ENCODE data around the gene ERFE.

Gene ERFE

DNA sequence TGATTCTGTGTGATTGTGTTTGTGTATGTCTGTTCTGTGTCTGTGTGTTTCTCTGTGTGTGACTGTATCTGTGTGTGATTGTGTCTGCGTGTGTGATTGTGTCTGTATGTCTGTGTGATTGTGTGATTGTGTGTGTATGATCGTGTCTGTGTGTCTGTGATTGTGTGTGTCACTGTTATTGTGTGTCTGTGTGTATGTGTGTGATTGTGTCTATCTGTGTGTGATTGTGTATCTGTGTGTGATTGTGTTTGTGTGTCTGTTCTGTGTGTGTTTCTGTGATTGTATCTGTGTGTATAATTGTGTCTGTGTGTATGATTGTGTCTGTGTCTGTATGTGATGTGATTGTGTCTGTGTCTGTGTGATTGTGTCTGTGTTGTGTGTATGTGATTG lies 32.0 kb upstream of the ERFE start:
- DNase-seq, result no peak

DNA sequence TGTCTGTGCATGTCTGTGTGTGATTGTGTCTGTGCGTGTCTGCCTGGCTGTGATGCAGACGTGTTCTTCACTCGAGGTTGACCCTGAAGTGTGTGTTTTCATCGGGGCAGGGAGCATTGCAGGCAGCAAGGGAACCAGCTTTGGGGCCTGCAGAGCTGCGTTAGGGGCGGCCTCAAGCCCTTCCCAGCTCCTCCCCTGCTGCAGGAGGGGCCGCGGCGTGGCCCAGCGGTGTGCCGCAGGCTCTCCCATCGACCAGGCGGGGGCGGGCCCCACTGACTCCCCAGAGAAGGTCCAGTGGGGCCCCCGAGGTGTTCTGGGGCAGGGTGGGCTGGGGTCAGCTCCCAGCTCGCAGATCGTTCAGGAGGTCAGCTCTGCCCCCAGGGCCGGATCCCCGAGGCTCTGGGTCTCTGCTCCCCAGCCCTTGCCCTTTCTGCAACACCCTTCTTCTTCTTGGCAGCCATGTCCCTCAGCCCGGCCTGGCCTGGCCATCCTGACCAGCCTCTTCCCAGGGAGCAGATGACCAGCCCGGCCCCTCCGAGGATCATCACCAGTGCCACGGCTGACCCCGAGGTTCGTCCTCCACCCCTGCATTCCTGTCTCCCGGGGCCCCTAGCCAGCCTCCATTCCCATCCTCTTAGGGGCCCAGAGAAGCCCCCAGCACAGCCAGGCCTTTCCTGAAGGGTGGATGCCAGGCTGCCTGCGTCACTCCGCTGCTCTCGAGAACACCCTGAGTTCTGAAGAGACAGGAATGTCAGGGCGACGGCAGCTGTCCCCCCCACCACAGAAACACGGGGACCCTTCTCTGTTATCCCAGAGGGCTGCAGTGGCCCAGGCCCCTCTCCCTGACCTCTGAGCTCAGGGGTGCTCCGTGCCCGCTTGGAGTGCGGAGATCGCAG lies 31.4 kb upstream of the ERFE start:
- no peak for DNase-seq

DNA sequence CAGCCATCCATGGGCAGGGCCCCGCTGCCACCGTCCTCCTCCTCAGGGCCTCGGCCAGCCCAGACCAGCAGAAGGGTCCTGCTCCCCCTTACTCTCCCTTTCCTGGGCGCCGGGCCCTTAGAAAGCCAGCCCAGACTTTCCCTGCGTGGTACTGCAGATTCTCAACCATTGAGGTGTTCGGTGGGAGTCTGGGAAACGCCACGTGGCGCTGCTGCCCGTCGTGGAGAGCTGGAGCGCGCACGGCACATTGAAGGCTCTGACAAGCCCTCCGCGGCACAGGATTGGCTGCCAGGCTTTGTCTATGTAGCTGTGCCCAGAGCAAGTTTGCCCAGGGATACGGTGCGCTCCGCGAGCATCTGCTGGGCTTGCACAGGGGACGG lies 30.7 kb upstream of the ERFE start:
- DNase-seq, result no peak

DNA sequence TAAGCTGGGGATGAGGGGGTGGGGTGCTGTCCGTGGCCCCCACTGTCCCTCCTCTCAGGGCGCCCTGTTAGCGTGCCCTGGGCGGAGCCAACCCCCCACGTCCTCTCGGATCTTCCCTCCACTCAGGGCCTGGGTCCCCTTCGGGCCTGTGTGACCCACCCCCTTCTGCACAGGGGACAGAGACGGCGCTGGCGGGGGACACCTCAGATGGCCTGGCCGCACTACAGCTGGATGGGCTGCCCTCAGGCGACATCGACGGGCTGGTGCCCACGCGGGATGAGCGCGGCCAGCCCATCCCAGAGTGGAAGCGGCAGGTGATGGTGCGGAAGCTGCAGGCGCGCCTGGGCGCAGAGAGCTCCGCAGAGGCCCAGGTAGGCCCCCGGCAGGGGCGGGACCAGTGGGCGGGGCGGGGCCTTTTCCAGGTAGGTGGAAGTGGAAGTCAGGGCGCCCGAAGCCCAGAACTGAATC lies 30.2 kb upstream of the ERFE start:
- no peak for DNase-seq

DNA sequence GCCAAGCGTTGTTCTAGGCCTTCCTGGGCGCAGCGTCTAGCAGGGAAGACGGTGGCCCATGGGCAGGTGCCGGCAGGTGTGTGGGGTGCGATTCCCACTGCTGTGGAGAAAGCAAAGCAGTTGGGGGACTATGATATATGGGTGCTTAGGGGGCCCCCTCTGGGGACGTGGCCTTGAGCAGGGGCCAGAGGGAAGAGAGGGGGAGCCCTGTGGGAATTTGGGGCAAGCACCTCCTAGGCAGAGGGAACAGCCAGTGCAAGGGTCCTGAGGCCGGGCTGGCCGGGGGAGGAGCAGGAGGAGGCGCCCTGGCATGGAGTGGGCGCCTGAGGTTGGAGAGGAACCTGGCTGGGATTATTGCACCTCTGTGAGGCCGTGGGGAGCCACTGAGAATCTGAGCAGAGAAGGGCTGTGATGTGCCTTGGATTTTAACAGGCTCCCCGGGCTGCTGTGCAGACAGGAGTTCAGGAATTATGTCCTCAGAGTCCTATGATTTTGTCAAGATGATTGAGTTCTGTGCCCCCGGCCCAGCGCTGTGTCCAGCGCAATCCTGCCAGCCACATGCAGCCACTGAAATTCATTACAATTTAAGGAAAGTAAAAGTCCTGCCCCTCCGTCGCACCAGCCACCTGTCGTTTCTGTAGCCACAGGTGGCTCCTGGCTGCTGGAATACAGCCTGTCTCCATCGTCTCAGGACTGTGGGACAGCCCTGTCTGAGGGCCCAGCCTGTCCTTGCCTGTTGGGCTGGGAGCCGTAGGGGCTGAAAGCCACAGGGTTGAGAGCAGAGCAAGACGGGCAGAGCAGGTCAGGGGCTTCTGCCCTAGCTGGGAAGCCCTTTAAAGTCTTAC lies 29.4 kb upstream of the ERFE start:
- DNase-seq, result no peak

DNA sequence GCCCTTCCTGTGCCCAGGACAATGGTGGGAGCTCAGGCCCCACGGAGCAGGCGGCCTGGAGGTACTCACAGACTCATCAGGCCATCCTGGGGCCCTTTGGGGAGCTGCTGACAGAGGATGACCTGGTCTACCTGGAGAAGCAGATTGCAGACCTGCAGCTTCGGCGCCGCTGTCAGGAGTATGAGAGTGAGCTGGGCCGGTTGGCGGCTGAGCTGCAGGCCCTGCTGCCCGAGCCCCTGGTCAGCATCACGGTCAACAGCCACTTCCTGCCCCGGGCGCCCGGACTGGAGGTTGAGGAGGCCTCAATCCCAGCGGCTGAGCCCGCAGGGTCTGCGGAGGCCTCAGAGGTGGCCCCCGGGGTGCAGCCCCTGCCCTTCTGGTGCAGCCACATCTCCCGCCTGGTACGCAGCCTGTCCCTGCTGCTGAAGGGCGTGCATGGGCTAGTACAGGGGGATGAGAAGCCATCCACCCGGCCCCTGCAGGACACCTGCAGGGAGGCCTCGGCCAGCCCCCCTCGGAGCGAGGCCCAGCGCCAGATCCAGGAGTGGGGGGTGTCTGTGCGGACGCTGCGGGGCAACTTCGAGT lies 28.6 kb upstream of the ERFE start:
- DNase-seq, result no peak

- no peak for DNase-seq
These were observed 27.8 kb upstream of the ERFE start for GRCh38 chr2:238130696-238131628.

- DNase-seq, result no peak
These were observed 26.9 kb upstream of the ERFE start for GRCh38 chr2:238131761-238132462.

- no peak for DNase-seq
These were observed 26.0 kb upstream of the ERFE start for GRCh38 chr2:238132463-238133450.

- no peak for DNase-seq
These were observed 25.0 kb upstream of the ERFE start for GRCh38 chr2:238133499-238134392.

DNA sequence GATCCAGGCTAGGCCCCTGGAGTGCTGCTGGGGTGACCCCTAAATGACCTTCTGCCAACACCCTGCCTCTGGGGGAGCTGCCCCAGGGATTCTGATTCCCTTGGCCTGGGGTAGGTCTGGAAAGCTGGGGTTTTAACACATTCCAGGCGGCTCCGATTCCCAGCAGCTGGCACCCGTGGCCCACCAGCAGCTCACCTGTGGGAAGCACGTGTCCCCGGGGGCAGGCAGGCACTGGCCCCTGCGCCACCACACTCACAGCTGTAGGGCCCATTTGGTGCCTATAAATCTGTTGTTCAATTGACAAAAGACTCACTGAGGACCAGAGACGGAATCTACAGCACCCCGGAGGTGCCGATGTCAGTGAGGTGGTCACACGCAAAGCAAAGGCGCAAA lies 24.4 kb upstream of the ERFE start:
- no peak for DNase-seq

DNA sequence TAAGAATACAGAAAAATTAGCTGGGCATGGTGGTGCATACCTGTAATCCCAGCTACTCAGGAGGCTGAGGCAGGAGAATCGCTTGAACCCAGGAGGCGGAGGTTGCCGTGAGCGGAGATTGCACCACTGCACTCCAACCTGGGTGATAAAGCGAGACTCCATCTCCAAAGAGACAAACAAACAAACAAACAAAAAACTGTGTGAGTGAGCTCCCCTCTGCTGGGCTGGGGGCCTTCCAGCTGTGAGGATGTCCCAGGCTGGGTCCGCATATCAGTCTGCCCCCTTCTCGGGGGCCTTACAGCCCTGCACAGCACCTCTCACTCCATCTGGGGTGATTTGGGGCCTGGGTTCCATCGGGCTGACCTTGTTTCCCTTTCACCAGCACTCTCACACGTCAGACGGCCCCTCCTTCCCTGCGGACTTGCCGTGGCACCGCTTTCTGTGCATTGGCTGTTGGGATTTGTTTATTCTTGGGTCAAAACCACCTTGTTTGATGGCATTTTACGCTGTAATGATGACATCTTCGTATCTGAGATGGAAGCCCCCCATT lies 23.1 kb upstream of the ERFE start:
- DNase-seq, result no peak

DNA sequence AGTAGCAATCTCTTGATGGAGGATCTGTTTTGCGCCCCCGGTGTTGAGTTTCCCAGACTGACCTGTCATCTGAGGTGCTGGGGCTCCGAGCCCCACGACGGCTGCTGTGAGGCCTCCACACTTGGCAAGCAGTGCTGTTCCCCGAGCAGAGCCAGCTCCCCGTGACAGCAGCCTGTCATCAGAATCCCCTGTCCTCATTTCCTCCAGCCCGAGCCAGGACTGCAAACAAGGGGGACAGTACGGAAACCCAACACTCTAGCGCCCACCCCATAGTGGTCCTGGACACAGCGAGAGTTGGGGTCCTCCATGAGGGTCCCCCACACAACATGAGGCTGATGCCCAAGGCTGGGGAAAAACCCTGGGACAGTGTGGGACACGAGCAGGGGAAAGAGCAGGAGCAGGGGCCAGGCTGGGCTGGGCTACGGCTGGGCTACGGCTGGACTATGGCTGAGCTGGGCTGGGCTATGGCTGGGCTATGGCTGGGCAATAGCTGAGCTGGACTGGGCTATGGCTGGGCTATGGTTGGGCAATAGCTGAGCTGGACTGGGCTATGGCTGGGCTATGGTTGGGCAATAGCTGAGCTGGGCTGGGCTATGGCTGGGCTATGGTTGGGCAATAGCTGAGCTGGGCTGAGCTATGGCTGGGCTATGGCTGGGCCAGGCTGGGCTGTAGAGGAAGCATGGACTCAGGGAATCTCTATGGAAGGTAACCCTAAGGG lies 21.8 kb upstream of the ERFE start:
- no peak for DNase-seq

DNA sequence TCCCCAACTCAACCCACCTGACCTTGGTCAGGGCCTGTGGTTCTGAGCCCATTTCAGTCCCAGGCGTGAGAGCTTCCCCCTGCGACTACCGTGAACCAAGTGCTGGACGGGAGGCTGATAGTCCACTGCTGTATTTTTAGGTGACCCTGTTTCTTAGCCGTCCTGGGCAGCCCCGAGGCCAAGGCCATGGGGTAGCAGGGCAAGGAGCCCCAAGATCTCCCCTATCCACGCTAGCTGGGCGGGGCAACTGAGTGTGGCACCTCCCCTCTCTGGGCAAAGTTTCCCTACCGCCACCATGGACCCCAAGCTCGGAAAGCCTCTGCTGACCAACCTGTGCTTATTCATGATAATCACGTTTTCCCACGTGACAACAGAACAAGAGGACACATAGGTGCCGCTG lies 20.9 kb upstream of the ERFE start:
- no peak for DNase-seq

DNA sequence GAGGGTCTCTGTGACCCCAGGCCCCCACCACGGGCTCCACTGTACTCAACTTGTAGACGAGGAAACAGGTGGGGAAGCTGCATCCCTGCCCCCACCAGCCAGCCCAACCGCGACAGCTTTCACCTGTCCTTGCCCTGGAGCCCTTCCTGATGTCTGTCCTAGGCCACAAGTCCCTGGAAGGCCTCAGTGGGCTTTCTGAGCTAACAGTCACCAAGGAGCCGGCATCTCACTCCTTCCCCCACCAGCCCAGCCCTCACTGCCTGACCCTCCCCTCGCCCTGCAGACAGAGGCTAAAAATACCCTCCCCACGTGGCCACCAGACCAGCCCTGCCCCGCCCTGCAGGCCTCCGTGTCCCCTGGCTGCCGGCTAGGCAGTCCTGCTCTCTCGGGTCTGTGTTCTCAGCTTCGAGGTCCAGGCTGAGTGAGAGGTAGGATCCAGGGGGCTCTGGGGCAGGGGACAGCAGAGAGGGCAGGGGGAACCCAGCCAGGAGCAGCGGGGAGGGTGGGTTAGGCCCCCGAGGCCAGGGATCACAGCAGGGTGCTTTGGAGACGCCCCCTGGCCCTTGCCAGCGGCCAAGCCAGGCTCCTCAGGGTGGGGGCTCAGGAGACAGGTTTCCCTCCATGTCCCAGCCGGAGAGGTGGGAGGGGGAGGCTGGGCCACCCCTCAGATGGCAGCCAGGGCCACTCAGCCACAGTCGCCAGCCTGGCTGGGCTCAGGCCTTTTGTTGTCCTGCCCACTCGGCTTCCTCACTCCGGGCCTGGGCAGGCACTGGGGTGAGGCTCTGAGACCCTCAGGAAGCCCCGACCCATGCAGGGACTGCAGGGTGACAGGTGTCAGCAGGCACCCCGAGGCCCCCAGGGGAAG lies 20.2 kb upstream of the ERFE start, which contains the start of gene KLHL30:
TSS of gene KLHL30 (plus strand) at position 338 of the 865 bp plus-strand sequence. CDS start 2,087 bp downstream, outside the sequence.
- DNase-seq, result no peak

- peak; percentile 59 to 64 for DNase-seq
These were observed 19.4 kb upstream of the ERFE start for GRCh38 chr2:238139196-238140039.

Measured in activated T-cell treated with anti-CD3 and anti-CD28 coated beads, Interleukin-2, amount 50 U/mL, for 48 hours (primary cell).